GM19372 (cell line): ENCODE results near the gene SEMA5A.
"Not testable (repeated sequence)": the region's sequence is repeated elsewhere in the genome, so short reads cannot be mapped to it uniquely, and the experiment has no call there.

Experiments used
- ATAC-seq: cut with Tn5 transposase; IDR thresholded peaks from one replicate; pipeline ENCODE4 v1.9.1; 2021; ENCODE audit warnings: mild to moderate bottlenecking, low read depth, moderate library complexity; ENCODE audit not compliant: unreplicated experiment

SEMA5A gene

DNA sequence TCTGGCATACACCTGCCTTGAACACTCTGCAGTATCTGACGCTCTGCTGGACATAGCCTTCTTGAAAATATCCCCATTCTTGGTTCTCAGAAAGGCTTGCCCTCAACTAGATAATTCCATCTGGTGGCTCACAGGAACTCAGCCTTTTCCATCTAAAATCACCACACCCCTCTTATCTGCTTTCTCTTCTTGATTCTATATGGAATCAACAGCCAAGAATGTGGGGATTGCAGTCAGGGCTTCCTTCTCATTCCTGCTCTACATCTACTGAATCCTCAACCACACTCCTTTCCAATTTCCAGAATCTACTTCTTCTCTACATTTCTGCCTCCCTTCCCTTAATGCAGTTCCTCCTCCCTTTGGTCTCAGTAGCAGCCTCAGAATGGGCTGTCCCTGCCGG, 170.1 kb downstream of the SEMA5A start:
- ATAC-seq: no peak

- ATAC-seq: no peak
Observed at GRCh38 chr5:9374025-9374424, 171.8 kb downstream of the SEMA5A start.

GRCh38 chr5:9373571-9373970, 172.3 kb downstream of the SEMA5A start:
- no peak for ATAC-seq

GRCh38 chr5:9370256-9370655, 175.6 kb downstream of the SEMA5A start:
- no peak for ATAC-seq

DNA sequence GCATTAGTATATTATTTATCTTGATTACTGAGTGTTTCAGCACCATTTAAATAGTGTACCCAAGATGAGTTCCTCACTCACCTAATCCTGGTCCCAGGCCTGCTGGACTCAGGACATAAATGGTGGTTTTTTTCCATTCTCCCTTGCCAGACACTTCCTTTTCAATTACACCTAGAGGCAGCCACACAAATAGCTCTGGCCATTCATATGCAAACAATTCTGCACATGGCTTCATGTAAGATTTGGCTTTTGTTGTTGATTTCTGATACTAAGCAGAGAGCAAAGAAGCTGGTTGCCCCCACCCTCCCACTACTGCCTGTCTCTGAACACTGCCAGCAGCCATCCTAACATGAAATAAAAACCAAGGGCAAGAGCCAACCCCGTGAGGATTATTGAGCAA, 180.4 kb downstream of the SEMA5A start:
- no peak for ATAC-seq

- ATAC-seq: no peak
Observed at GRCh38 chr5:9363449-9363848, 182.4 kb downstream of the SEMA5A start.

DNA sequence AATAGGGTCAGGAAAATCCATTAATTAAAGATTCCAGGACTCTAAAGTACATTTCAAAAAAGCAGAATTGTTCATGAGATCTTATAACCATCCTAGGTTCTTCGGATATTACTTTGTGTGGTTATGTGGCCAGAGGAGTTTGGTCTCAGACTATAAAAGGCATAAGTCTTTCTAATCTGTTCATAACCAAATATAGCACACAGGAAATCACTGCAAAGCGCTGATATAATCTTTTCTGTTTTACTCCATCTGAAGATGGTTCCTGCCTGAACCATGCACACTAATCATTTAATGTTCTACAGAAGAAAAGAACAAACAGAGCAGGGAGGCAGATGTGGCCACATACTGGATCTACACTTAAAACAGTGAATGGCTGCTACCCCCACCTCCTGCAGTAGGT, 182.8 kb downstream of the SEMA5A start:
- ATAC-seq: peak; percentile 38

DNA sequence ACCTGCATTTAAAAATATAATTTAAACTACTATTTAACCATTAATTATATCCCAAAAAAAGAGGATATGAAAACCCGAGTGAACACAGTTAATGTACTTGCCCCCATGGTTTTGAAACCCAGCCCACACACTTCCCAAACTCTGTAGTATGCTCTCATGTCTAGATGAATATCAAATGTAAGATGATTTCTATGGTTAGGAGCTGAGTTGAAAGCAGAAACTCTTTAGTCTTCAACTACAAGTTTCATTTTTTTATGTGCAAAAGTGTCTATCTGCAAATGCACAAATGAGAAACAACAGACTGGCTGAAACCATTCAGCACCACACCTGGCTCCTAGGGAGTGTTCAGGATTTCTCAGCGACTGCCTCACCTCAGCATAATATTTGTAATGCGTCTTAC, 183.3 kb downstream of the SEMA5A start:
- ATAC-seq: peak; percentile 41

GRCh38 chr5:9361835-9362234, 184.0 kb downstream of the SEMA5A start:
- ATAC-seq: peak; percentile 58

DNA sequence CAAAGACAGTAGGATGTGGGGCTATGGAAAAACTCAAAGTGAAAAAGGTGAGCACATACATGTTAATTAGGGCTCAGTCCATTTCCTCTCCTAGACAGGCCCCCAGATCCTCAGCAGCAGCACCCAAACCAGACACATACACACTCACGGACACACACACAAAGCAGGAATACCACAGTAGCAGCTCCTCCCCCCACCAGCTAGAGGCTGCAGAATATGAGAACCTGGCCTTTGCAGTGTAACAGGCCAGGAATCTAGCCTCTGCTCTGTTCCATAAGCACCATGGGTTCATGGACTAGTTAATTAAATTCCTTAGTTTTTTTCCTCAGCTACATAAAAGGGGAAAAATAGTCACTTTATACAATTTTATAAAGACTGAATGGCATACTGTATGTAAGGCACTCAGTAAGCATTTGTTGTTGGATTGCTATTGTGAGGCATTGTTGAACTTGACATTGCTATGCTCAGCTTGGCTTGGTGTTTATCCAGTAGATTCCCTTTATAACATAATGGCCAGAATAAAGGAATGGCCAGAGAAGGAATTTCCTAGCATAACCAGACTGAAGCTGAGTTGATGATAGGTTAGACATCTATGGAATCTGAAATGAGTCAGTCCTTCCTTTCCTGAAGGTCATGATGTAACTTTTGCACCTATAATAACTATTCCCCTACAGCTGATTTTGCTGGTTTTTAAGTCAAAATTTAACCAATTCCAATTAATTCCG, 186.8 kb downstream of the SEMA5A start:
- no peak for ATAC-seq

- no peak for ATAC-seq
Observed at GRCh38 chr5:9356351-9356825, 189.5 kb downstream of the SEMA5A start.

GRCh38 chr5:9354336-9355081, 191.4 kb downstream of the SEMA5A start:
- ATAC-seq: no peak

GRCh38 chr5:9353048-9353447, 192.8 kb downstream of the SEMA5A start:
- not testable (repeated sequence) for ATAC-seq

GRCh38 chr5:9351546-9351945, 194.3 kb downstream of the SEMA5A start:
- no peak for ATAC-seq

GRCh38 chr5:9350301-9350797, 195.5 kb downstream of the SEMA5A start:
- no peak for ATAC-seq

GRCh38 chr5:9348401-9348996, 197.4 kb downstream of the SEMA5A start:
- no peak for ATAC-seq

DNA sequence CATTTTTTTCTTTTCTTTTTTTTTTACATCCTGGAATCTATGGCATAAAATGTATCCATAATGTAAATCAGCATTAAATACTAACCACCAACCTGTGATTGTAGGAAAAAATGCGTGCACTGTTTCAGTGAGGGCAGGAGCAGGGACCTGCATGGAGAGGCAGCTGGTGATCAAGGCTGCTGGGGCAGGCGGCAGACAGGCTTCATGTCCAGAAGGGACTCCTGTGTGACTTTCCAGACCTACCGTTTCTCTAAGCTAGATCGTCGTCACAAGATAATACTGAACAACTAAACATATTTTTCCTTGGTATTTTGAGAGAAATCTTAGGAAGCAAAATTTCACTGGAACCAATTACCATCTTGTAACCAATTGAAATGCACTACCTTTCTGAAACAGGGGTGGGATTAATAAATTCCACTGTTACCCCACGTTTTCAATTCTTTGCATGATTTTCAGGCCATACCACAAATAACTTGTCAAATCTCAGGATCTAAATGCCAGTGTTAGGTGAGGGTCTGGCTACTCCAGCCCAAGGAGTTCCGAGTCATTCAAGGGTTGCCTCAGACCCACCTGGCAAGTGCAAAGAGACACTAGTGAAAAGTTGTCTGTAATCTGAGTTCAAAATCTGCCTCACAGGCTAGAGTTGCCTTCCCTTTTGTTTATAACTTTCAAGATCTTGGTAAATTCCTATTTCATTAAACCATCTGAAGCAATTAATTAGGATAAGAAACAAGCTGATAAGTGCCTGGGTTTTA, 198.2 kb downstream of the SEMA5A start:
- ATAC-seq: no peak

DNA sequence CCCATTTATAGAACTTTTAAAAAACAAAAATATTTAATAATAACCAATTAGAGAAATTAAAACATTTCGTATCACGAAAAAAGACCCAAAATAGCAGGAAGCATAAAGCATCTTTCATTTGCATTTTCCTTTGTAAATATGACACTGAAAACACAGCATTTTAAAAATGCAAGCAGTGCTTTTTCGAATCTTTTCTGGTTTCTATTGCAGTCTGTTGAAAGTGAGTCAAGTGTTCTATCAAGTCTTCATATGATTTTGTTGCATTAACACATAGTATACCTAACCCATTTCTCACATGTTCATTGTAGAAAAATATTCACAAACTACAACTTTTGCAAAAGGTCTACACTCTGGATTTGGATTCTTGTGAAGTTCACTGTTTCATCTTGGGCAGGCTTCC, 198.8 kb downstream of the SEMA5A start:
- no peak for ATAC-seq

DNA sequence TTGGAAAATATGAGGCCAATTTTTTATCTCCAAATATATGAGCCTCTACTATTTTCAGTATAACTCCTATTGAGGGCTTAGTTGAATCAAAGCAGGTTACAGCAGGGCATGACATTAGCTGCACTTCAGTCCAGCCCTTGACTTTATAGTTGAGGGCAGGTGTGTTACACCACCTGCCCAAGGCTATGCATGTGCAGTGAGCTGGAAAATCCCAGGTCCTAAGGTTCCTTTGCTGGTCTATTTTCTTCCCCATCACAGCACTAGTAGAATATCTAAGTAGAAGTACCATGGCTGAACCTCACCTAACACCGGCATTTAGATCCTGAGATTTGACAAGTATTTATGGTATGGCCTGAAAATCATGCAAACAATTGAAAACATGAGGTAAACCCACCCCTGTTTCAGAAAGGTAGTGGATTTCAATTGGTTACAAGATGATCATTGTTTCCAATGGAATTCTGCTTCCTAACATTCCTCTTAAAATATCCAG, 201.1 kb downstream of the SEMA5A start:
- ATAC-seq: no peak

DNA sequence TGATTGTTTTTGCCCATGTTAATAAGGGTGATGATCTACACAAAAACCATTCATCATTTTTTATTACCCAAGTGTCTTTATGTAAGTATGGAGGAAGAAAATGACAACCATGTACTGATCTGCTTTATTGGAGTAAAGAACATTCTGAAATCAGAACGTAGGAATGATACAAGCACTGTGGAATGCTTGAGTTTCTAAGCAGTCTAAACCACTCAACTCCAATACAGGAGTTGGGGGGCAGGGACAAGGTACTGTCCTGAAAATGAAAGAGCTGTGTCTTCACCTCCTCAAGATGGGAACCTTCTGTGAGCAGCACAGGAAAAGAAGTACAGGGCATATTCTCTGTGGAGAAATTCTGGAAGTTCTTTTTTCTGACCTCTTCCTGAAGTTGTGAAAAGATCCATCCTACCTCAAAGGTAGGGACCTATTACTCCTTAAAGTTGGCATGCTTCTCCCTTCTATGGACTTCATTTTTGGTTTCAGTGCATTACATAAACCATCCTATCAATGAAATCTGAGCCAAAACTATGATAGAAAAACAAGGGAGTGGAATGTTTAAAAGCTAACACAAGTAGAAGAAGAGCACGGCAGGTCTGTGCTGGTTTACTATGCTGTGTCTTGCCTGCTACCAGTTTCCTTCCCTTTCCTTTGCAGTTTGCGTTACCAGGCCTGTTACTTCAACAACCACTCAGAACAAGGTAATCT, 202.6 kb downstream of the SEMA5A start:
- no peak for ATAC-seq
